ENCODE results near the gene LTO1.

GRCh38 chr11:69698362-69698761, 23.2 kb upstream of the LTO1 start:
- TF ChIP-seq CTCF (IDR thresholded peaks at IDR 0.05 in 8 of 11, conservative IDR thresholded peaks at IDR 0.05 in 3 of 11) (no peak), POLR2A (IDR thresholded peaks at IDR 0.05) (no peak)

Data from spleen (tissue), 7 donors.